Measurements from ENCODE around the gene PKIB.

GRCh38 chr6:122736163-122736562 is 126.0 kb downstream of the PKIB start:
- no peak for TF ChIP-seq EZH2phosphoT487 (IDR thresholded peaks at IDR 0.05; ENCODE audit: low read length)
- TF ChIP-seq, protein P1, sequence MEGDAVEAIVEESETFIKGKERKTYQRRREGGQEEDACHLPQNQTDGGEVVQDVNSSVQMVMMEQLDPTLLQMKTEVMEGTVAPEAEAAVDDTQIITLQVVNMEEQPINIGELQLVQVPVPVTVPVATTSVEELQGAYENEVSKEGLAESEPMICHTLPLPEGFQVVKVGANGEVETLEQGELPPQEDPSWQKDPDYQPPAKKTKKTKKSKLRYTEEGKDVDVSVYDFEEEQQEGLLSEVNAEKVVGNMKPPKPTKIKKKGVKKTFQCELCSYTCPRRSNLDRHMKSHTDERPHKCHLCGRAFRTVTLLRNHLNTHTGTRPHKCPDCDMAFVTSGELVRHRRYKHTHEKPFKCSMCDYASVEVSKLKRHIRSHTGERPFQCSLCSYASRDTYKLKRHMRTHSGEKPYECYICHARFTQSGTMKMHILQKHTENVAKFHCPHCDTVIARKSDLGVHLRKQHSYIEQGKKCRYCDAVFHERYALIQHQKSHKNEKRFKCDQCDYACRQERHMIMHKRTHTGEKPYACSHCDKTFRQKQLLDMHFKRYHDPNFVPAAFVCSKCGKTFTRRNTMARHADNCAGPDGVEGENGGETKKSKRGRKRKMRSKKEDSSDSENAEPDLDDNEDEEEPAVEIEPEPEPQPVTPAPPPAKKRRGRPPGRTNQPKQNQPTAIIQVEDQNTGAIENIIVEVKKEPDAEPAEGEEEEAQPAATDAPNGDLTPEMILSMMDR (IDR thresholded peaks at IDR 0.05; ENCODE audit: low read length), result no peak
